Subcutaneous adipose tissue (tissue), 4 donors: Measurements from ENCODE around the gene C19orf18. TPM values are rescaled to one million over a fixed set of nuclear protein-coding genes. Genes with fewer than 3 reads are reported as not detected.

Experiments used
- CTCF ChIP-seq: fragments of 450-650 bp; IDR thresholded peaks from one replicate; pipeline ENCODE4 v1.5.1; 2016; ENCODE audit warnings: low read depth, mild to moderate bottlenecking, control low read depth, antibody characterized with exemption, moderate library complexity
- total RNA-seq, 4 donors: library from RNA; depleted of rRNA; stranded (reverse); fragments of >200 nt; gene quantifications; one replicate each; pipeline ENCODE4 v1.1.0, GENCODE V29; 2016

C19orf18 gene
- total RNA-seq, result under 1 TPM in 1 of 4 donors, not detected in 3; 0.68 TPM

DNA sequence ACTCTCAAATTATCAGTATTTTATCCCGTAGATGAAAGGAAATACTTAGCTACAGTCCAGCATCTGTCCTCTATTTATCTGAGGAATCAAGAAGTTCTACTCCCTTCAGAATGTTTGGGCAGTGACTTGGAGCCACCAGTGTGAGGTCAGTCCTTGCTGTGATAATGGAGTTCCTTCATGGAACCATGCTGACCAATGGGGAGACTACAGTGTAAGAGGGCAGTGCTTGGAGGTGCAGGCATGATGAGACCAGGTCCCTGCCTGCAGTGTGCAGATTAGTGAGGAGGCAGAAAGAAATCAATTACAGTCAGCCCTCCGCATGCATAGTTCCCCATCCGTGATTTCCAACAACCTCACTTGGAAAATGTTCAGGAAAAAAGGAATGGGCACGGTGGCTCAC is at the start of gene C19orf18:
Gene C19orf18, minus strand, starts transcription at position 101 of the 400 bp plus-strand sequence. CDS start 102 bp downstream, outside the sequence.
- no peak for TF ChIP-seq CTCF

DNA sequence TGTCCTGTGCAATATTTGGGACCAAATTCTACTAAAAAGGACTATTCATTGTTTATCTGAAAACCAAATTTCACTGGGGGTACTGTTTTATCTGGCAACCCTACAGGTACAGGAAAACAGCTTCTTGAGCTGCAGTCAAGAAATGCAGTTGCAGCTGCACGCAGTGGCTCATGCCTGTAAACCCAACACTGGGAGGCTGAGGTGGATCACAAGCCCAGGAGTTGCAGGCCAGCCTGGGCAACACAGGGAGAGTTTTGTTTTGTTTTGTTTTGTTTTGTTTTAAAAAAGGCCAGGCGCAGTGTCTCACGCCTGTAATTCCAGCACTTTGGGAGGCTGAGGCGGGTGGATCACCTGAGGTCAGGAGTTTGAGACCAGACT is 47.9 kb upstream of the C19orf18 start:
- TF ChIP-seq CTCF, result no peak

DNA sequence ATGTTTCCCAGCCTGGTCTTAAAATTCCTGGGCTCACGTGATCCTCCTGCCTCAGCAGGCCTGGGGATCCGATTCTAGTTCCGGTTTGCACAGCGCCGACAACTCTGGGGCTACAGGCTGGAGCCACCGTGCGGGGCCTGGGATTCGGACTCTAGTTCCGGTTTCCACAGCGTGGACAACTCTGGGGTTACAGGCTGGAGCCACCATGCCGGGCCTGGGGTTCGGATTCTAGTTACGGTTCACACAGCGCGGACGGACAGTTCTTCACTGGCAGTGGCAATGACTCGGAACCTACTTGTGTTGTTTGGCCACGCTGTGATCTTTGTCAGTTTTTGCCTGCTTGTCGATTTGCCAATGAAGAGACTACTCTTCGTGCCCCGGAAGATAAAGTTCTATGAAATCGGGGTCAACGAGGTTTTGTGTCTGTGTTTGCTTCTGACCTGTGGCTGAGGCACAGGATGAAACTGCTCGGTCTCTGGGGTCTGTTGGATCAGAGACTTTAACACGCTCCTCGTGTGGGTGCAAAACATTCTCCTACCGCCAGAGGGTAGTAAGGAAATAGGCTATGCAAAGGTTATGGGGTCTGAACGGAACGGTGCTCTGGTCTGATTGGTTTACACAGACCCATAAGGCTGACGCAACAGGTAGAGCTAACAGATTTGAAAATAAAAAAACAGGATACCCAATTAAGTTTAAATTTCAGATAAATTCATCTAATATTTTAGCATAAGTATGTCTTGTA is 47.4 kb upstream of the C19orf18 start:
- no peak for TF ChIP-seq CTCF

- no peak for TF ChIP-seq CTCF
Measured at GRCh38 chr19:58020129-58020528, 45.8 kb upstream of the C19orf18 start.

- TF ChIP-seq CTCF, result no peak
Measured at GRCh38 chr19:58014141-58014540, 39.8 kb upstream of the C19orf18 start.

DNA sequence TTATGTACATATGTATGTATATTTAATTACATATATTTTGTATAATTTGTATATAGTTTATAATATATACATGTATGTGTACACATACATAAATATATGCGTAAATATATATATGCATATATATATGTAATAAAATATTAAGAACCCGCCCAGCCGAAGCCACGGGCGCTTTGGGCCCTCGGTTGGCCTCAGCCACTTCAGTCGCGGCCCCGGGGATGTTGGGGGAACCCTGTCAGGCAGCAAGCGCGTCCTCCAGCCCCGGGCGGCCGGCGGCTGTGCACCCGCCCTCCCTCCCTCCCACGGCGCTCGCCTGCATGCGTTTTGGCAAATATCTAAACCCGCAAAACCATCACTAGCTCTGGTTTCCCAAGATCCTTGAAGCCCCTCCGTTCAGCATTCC is 36.2 kb upstream of the C19orf18 start:
- TF ChIP-seq CTCF, result no peak

DNA sequence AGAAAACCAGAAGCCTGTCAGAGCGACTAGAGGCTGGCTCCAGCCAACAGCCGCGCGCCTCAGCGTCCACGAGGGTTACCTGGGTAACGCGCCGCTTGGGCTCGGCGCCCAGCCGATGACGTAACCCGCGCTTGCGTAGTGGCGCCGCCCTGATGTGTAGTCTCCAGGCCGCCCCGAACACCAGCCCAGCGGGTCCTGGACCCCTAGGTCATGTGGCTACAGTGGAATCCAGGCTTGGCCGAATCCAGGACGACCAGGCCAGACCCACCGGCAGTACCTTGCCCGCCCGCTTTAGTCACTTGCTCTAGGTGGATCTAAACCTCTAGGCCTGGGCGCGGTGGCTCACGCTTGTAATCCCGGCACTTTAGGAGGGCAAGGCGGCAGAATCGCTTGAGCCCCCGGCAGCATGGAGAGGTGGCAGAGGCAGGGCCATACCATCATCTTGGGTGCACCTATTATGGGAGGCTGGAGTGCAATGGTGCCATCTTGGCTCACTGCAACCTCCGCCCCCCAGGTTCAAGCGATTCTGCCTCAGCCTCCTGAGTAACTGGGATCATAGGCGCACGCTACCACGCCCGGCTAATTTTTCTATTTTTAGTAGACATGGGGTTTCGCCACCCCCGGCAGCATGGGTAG is 35.5 kb upstream of the C19orf18 start:
- TF ChIP-seq CTCF, result no peak
